Keratinocyte (primary cell): ENCODE data around the gene SMIM7. TPM values are rescaled to one million over a fixed set of nuclear protein-coding genes. Genes with fewer than 3 reads are reported as not detected.

ENCODE experiments used
- DNase-seq: peaks from one replicate; pipeline ENCODE4 v3.0.0-alpha.2; 2011; ENCODE audit warnings: low read depth, missing footprints, low spot score
- FAIRE-seq: peaks from 2 replicates; lab custom pipeline; 2011; peaks lifted over from hg19 to GRCh38; lab: Jason Lieb, UNC
- H2AFZ ChIP-seq: 2 replicates; pipeline ENCODE4 v1.6.0; 2012; ENCODE audit warnings: low read length, control low read depth, inconsistent platforms; ENCODE audit not compliant: control insufficient read depth
- H3K27ac ChIP-seq: 2 replicates; pipeline ENCODE4 v1.5.1; 2011; ENCODE audit warnings: low read length; ENCODE audit not compliant: control insufficient read depth, insufficient read depth
- H3K27me3 ChIP-seq: 3 replicates; pipeline ENCODE4 v1.6.0; 2011; ENCODE audit warnings: low read length; ENCODE audit not compliant: control insufficient read depth, insufficient read depth; ENCODE audit errors: extremely low read depth
- H3K36me3 ChIP-seq, 2 experiments: 2 replicates in 1 of 2; 3 replicates in 1 of 2; pipeline ENCODE4 v1.5.1; 2011; ENCODE audit warnings: low read length in 2 of 2, mild to moderate bottlenecking in 1 of 2; ENCODE audit not compliant: control insufficient read depth in 2 of 2, insufficient read depth in 2 of 2; ENCODE audit errors: extremely low read depth in 1 of 2
- H3K4me1 ChIP-seq: 3 replicates; pipeline ENCODE4 v1.5.1; 2011; ENCODE audit warnings: low read length; ENCODE audit not compliant: control insufficient read depth, insufficient read depth; ENCODE audit errors: extremely low read depth
- H3K4me2 ChIP-seq: 3 replicates; pipeline ENCODE4 v1.6.0; 2011; ENCODE audit warnings: low read depth, low read length; ENCODE audit not compliant: control insufficient read depth, insufficient read depth; ENCODE audit errors: extremely low read depth
- H3K4me3 ChIP-seq, 3 experiments: fragments of 200-600 bp in 1 of 3; sonication (generic) in 1 of 3; 2 replicates in 2 of 3; 3 replicates in 1 of 3; pipeline ENCODE4 v1.5.1; 2011 to 2016; ENCODE audit warnings: low read length in 3 of 3, mild to moderate bottlenecking in 3 of 3, control low read depth in 2 of 3, inconsistent platforms in 1 of 3, low read depth in 1 of 3, mixed read lengths in 1 of 3, mixed run types in 1 of 3, moderate library complexity in 1 of 3; ENCODE audit not compliant: control insufficient read depth in 2 of 3, insufficient read depth in 2 of 3; ENCODE audit errors: extremely low read depth in 1 of 3
- H3K79me2 ChIP-seq: 2 replicates; pipeline ENCODE4 v1.6.0; 2012; ENCODE audit warnings: low read length; ENCODE audit not compliant: control insufficient read depth, insufficient read depth
- H3K9ac ChIP-seq: 3 replicates; pipeline ENCODE4 v1.6.0; 2011; ENCODE audit warnings: low read length; ENCODE audit not compliant: control insufficient read depth, insufficient read depth; ENCODE audit errors: extremely low read depth
- H3K9me1 ChIP-seq: 3 replicates; pipeline ENCODE4 v1.6.0; 2011; ENCODE audit warnings: low read length; ENCODE audit not compliant: control insufficient read depth, insufficient read depth; ENCODE audit errors: extremely low read depth
- H3K9me3 ChIP-seq: 2 replicates; pipeline ENCODE4 v1.5.1; 2012; ENCODE audit warnings: low read depth, low read length; ENCODE audit not compliant: control insufficient read depth
- H4K20me1 ChIP-seq: 3 replicates; pipeline ENCODE4 v1.6.0; 2011; ENCODE audit warnings: low read length; ENCODE audit not compliant: control insufficient read depth, insufficient read depth; ENCODE audit errors: extremely low read depth
- EZH2 ChIP-seq: IDR thresholded peaks from one replicate; pipeline ENCODE4 v1.6.1; 2012; ENCODE audit warnings: inconsistent platforms, mild to moderate bottlenecking, low read length, moderate library complexity
- dilution Hi-C: fragments of 300-500 bp; cut with MboI; formaldehyde crosslinking; loops from one replicate; pipeline ENCODE4 v1.7.0; 2020; ENCODE audit warnings: low sequenced_read_pairs; ENCODE audit not compliant: extremely low pct_ligation_motif_present
- polyA plus RNA-seq, 5 experiments: library from polyadenylated mRNA; depleted of rRNA in 3 of 5; stranded (reverse) in 3 of 5; stranded (forward) in 1 of 5; unstranded in 1 of 5; fragments of >200 nt; gene quantifications; 1 replicate in 1 of 5; 2 replicates in 3 of 5; 3 replicates in 1 of 5; pipeline versions ENCODE4 v1.2.1 to v1.2.3, GENCODE V29; 2011 to 2012; ENCODE audit warnings: missing spikeins in 2 of 5, low read depth in 1 of 5, low replicate concordance in 1 of 5
- TF ChIP-seq, protein P1 (sequence below), 3 experiments: IDR thresholded peaks in 1 of 3; conservative IDR thresholded peaks in 1 of 3; optimal IDR thresholded peaks in 1 of 3; 2 replicates in 2 of 3; 3 replicates in 1 of 3; pipeline versions ENCODE3 to v1.5.1; 2011; ENCODE audit warnings: low read length in 3 of 3, mild to moderate bottlenecking in 3 of 3, moderate library complexity in 2 of 3, control low read depth in 1 of 3, inconsistent platforms in 1 of 3; ENCODE audit not compliant: insufficient read depth in 2 of 3; ENCODE audit errors: extremely low read depth in 1 of 3

The SMIM7 gene
- polyA plus RNA-seq, 1 donor (not counting 4 experiments of a cell fraction or from before 2014, with no cell fraction given) = 79.1 TPM

DNA sequence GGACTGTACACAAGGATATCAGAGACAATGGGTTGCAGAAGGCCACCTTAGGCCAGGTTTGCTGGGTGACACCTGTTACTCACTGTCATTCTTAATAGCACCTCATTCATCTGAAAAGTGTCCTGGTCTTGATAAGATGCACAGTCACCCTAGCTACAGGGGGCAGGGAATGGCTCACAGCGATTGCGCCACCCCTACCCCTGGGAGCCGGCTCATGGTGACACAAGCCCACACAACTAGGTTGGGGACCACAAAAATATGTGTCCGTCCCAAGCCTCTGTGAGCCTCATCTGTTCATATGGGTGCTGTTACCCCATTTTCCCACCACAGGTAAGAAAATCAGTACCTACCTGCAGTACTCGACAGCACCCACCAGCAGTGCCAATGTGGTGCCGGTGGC, 55.3 kb downstream of the SMIM7 start:
- peaks cover 93% of the 10 kb centered on the region for H3K79me2 ChIP-seq

DNA sequence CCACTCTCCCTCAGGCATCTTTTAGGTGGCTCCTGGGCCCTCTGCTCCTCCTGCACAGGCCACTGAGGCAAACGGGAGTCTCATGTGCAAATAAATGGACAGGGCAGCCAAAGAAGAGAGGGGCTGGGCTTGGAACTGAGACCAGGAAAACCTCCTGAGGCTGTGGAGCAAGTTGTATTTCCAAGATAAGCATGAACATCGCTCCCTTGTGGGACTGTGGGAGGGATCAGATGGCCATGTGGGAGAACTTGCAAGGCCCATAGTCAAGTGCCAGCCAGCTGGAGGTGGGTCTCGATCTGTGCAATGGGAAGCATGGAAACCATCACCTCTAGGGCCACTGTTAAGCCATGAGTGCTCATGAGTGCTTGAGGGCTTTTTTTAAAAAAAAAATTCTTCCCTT, 56.9 kb downstream of the SMIM7 start:
- FAIRE-seq (no peak), DNase-seq (no peak)
- no peak overlapping the region for H3K9ac ChIP-seq
- no peaks in the 10 kb centered on the region for H3K9me3 ChIP-seq
- H3K4me1 ChIP-seq = no peaks in the 10 kb centered on the region
- H3K4me3 ChIP-seq = no peak overlapping the region
- peaks cover 10% of the 10 kb centered on the region for H3K9me1 ChIP-seq
- H3K27ac ChIP-seq = no peak overlapping the region
- H3K27me3 ChIP-seq = no peaks in the 10 kb centered on the region
- H3K36me3 ChIP-seq = peaks cover 8% of the 10 kb centered on the region in 2 experiments
- H4K20me1 ChIP-seq = peaks cover 23% of the 10 kb centered on the region
- peaks cover 94% of the 10 kb centered on the region for H3K79me2 ChIP-seq
- dilution Hi-C loops = no loop called here
- TF ChIP-seq, protein P1, sequence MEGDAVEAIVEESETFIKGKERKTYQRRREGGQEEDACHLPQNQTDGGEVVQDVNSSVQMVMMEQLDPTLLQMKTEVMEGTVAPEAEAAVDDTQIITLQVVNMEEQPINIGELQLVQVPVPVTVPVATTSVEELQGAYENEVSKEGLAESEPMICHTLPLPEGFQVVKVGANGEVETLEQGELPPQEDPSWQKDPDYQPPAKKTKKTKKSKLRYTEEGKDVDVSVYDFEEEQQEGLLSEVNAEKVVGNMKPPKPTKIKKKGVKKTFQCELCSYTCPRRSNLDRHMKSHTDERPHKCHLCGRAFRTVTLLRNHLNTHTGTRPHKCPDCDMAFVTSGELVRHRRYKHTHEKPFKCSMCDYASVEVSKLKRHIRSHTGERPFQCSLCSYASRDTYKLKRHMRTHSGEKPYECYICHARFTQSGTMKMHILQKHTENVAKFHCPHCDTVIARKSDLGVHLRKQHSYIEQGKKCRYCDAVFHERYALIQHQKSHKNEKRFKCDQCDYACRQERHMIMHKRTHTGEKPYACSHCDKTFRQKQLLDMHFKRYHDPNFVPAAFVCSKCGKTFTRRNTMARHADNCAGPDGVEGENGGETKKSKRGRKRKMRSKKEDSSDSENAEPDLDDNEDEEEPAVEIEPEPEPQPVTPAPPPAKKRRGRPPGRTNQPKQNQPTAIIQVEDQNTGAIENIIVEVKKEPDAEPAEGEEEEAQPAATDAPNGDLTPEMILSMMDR (optimal IDR thresholded peaks at IDR 0.05 in 1 of 3, IDR thresholded peaks at IDR 0.05 in 1 of 3, conservative IDR thresholded peaks at IDR 0.05 in 1 of 3; ENCODE audit: extremely low read depth in 1 of 3, insufficient read depth in 2 of 3, low read length in 3 of 3) = no peak
- TF ChIP-seq EZH2 = no peak
- no peak overlapping the region for H3K4me2 ChIP-seq
- H2AFZ ChIP-seq = no peak overlapping the region

More for the DNA sequence above, 55.3 kb downstream of the SMIM7 start:
- TF ChIP-seq, protein P1 (optimal IDR thresholded peaks at IDR 0.05 in 1 of 3, IDR thresholded peaks at IDR 0.05 in 1 of 3, conservative IDR thresholded peaks at IDR 0.05 in 1 of 3; ENCODE audit: extremely low read depth in 1 of 3, insufficient read depth in 2 of 3, low read length in 3 of 3) = no peak
- no peak for TF ChIP-seq EZH2
- no peaks in the 10 kb centered on the region for H3K4me1 ChIP-seq
- dilution Hi-C loops = no loop called here
- no peaks in the 10 kb centered on the region for H3K27me3 ChIP-seq
- DNase-seq (no peak), FAIRE-seq (no peak)
- peaks cover 8% of the 10 kb centered on the region in 2 experiments for H3K36me3 ChIP-seq
- no peak overlapping the region for H3K9ac ChIP-seq
- H2AFZ ChIP-seq = no peak overlapping the region
- no peaks in the 10 kb centered on the region for H3K9me3 ChIP-seq
- H3K4me2 ChIP-seq = no peak overlapping the region
- H3K9me1 ChIP-seq = peaks cover 10% of the 10 kb centered on the region
- peaks cover 21% of the 10 kb centered on the region for H4K20me1 ChIP-seq
- no peak overlapping the region for H3K27ac ChIP-seq
- H3K4me3 ChIP-seq = no peak overlapping the region
